ENCODE results near the gene STAT5B.
"Not testable (repeated sequence)": the region's sequence is repeated elsewhere in the genome, so short reads cannot be mapped to it uniquely, and the experiment has no call there.

STAT5B gene

GRCh38 chr17:42193216-42193968 is 82.8 kb downstream of the STAT5B start:
- DNase-seq = no peak

GRCh38 chr17:42192189-42193126 is 83.7 kb downstream of the STAT5B start:
- no peak for DNase-seq

- no peak for DNase-seq
Observed at GRCh38 chr17:42191275-42191608, 84.9 kb downstream of the STAT5B start.

- DNase-seq = no peak
Observed at GRCh38 chr17:42190491-42191274, 85.5 kb downstream of the STAT5B start.

GRCh38 chr17:42189651-42189965 is 86.6 kb downstream of the STAT5B start:
- DNase-seq = no peak

GRCh38 chr17:42188749-42189650 is 87.2 kb downstream of the STAT5B start:
- no peak for DNase-seq

- no peak for DNase-seq
Observed at GRCh38 chr17:42187833-42188232, 88.4 kb downstream of the STAT5B start.

- DNase-seq = not testable (repeated sequence)
Observed at GRCh38 chr17:42186191-42186590, 90.0 kb downstream of the STAT5B start.

- DNase-seq = no peak
Observed at GRCh38 chr17:42185621-42185930, 90.6 kb downstream of the STAT5B start.

GRCh38 chr17:42184713-42185620 is 91.2 kb downstream of the STAT5B start, which contains the start of gene HCRT:
TSS of gene HCRT (minus strand) at chr17:42185452. CDS start at chr17:42185365, 87 bp downstream.
- DNase-seq = peak; percentile 20

GRCh38 chr17:42183741-42184711 is 92.2 kb downstream of the STAT5B start:
- peak; percentile 85 for DNase-seq

- DNase-seq = no peak
Observed at GRCh38 chr17:42182927-42183734, 93.1 kb downstream of the STAT5B start.

GRCh38 chr17:42181851-42182207 is 94.4 kb downstream of the STAT5B start:
- no peak for DNase-seq

- DNase-seq = peak; percentile 85
Observed at GRCh38 chr17:42180922-42181850, 95.0 kb downstream of the STAT5B start, which contains the start of gene KCNH4. TSS of gene KCNH4 (minus strand) at chr17:42181142. CDS start at chr17:42180945, 197 bp downstream.

- DNase-seq = no peak
Observed at GRCh38 chr17:42180411-42180921, 95.7 kb downstream of the STAT5B start.

- DNase-seq = peak; percentile 45
Observed at GRCh38 chr17:42179911-42180410, 96.2 kb downstream of the STAT5B start.

- DNase-seq = no peak
Observed at GRCh38 chr17:42179335-42179734, 96.9 kb downstream of the STAT5B start.

Measured in CD4-positive, alpha-beta T cell treated with Interleukin-17A for 4 hours (primary cell).